Measurements from ENCODE around the gene NRG3. TPM values are rescaled to one million over a fixed set of nuclear protein-coding genes. Genes with fewer than 3 reads are reported as not detected.

Gene NRG3
- total RNA-seq, 1 experiment from 2014 or later, result not detected

DNA sequence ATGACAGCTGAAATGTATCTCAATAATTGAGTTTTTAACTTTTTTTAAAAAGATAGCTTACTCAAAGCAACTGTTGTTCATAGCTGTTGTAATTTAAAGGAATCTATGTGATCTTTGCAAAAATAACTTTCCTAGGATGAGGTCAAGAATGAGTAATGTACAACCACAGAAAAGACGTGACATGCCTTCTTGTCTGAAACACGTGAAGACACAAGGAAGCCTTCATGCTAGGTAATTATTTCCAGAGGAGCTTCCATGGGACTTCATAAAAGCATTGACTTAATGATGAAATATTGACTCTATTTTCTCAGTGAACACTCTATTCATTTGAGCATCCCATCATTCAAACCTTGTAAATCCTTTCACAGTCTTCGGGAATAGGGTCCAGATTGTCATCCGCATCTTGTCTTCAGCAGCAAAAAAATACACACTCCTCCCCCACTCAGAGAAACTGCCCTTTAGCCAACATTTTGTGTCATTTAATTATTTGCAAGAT, 528.0 kb downstream of the NRG3 start (continued):
- TF ChIP-seq ZNF274 (IDR thresholded peaks at IDR 0.05; ENCODE audit: low read depth, low read length), result no peak
- no peak for TF ChIP-seq SRF (IDR thresholded peaks at IDR 0.05; ENCODE audit: low read depth)
- TF ChIP-seq YY1 (IDR thresholded peaks at IDR 0.05; ENCODE audit: extremely low read depth, insufficient replicate concordance, low read depth, low read length), result no peak
- no peak for TF ChIP-seq CBX3 (IDR thresholded peaks at IDR 0.05; ENCODE audit: low read depth)
- TF ChIP-seq ZFX (IDR thresholded peaks at IDR 0.05), result no peak
- TF ChIP-seq, protein P1, sequence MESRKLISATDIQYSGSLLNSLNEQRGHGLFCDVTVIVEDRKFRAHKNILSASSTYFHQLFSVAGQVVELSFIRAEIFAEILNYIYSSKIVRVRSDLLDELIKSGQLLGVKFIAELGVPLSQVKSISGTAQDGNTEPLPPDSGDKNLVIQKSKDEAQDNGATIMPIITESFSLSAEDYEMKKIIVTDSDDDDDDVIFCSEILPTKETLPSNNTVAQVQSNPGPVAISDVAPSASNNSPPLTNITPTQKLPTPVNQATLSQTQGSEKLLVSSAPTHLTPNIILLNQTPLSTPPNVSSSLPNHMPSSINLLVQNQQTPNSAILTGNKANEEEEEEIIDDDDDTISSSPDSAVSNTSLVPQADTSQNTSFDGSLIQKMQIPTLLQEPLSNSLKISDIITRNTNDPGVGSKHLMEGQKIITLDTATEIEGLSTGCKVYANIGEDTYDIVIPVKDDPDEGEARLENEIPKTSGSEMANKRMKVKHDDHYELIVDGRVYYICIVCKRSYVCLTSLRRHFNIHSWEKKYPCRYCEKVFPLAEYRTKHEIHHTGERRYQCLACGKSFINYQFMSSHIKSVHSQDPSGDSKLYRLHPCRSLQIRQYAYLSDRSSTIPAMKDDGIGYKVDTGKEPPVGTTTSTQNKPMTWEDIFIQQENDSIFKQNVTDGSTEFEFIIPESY (IDR thresholded peaks at IDR 0.05; ENCODE audit: extremely low read depth, insufficient replicate concordance, low read length), result no peak
- TF ChIP-seq CEBPB (IDR thresholded peaks at IDR 0.05; ENCODE audit: low read depth), result no peak
- TF ChIP-seq TCF7L2 (IDR thresholded peaks at IDR 0.05; ENCODE audit: borderline replicate concordance, extremely low read depth, insufficient read depth, insufficient read length), result no peak
- TF ChIP-seq EZH2phosphoT487 (IDR thresholded peaks at IDR 0.05; ENCODE audit: borderline replicate concordance), result no peak

DNA sequence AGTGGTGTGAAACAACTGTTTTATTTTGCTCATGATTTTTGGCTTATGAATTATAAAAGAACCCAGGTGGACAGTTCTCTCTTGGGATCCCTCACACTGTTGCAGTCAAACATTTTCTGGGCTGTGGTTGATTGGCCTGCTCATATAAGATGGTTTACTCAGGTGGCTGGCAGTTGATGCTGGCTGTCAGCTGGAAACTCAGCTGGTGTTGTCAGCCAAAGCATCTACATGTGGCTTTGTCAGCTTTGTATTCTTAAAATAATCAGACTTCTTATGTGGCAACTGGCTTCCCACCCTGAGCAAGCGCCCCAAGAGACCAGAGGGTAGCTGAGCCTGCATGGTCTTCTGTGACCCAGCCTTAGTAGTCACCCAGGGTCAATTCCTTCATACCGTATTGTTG, 534.7 kb downstream of the NRG3 start:
- no peak overlapping the region for H3K9ac ChIP-seq (ENCODE audit: low read length)
- no peaks in the 10 kb centered on the region for H3K4me1 ChIP-seq (ENCODE audit: control insufficient read depth in 1 of 2, insufficient read depth in 2 of 2, low read length in 2 of 2)
- H3K4me2 ChIP-seq (ENCODE audit: low read length), result no peak overlapping the region
- ChIA-PET CTCF (no interaction called here), POLR2A (no interaction called here), RAD21 (ENCODE audit: low non-redundant PET in 1 of 2, low total read pairs in 2 of 2, uncharacterized antibody in 2 of 2, unreplicated experiment in 2 of 2) (no interaction called here)
- peaks cover 15 to 17% of the 10 kb centered on the region in 2 experiments; a peak in 2 of 4 replicates for H3K9me3 ChIP-seq (ENCODE audit: control insufficient read depth in 1 of 2, insufficient read depth in 1 of 2, low read depth in 1 of 2, low read length in 2 of 2)
- no peaks in the 10 kb centered on the region for H3K27me3 ChIP-seq (ENCODE audit: insufficient read depth, low read length)
- no TSS peak for BruUV-seq (replicated peaks)
- H3K27ac ChIP-seq (ENCODE audit: low read depth, low read length), result no peak overlapping the region
- DNase-seq (ENCODE audit: low read depth, low spot score) (no peak), ATAC-seq (no peak)
- H3K9me2 ChIP-seq (ENCODE audit: insufficient read depth), result no peaks in the 10 kb centered on the region
- TF ChIP-seq RAD21 (IDR thresholded peaks at IDR 0.05; ENCODE audit: low read depth), result no peak
- H4K20me1 ChIP-seq (ENCODE audit: insufficient read depth), result no peaks in the 10 kb centered on the region
- no peaks in the 10 kb centered on the region for H3K79me2 ChIP-seq (ENCODE audit: insufficient read depth, low read length)
- H2AFZ ChIP-seq (ENCODE audit: low read depth, low read length, poor library complexity, severe bottlenecking), result no peak overlapping the region
- intact Hi-C loops (cut with micrococcal nuclease), result no loop called here
- H3K36me3 ChIP-seq (ENCODE audit: control insufficient read depth in 1 of 2, insufficient read depth in 2 of 2, low read length in 2 of 2), result no peaks in the 10 kb centered on the region
- no peak overlapping the region for H3K4me3 ChIP-seq (replicated peaks in 1 of 2; ENCODE audit: low read depth in 1 of 2, low read length in 2 of 2)
